HepG2 (cell line): ENCODE measurements around the gene GP9.
"Not testable (repeated sequence)": the region's sequence is repeated elsewhere in the genome, so short reads cannot be mapped to it uniquely, and the experiment has no call there.

Experiments
- ATM ChIP-seq: fragments of 450-650 bp; IDR thresholded peaks from 2 replicates; pipeline ENCODE4 v1.7.1; 2017; ENCODE audit warnings: mild to moderate bottlenecking, borderline replicate concordance
- CTCF ChIP-seq: sonication (generic); formaldehyde crosslinking; IDR thresholded peaks from 2 replicates; pipeline ENCODE4 v1.5.0; 2020; ENCODE audit warnings: mild to moderate bottlenecking, missing genetic modification reagents, moderate library complexity

GRCh38 chr3:129088312-129088711, 27.7 kb downstream of the GP9 start:
- not testable (repeated sequence) for TF ChIP-seq CTCF (CRISPR knock-in tag); ATM
